Measurements from ENCODE around the gene FRMD4B. TPM values are rescaled to one million over a fixed set of nuclear protein-coding genes. Genes with fewer than 3 reads are reported as not detected.

Gene FRMD4B
- total and polyA plus RNA-seq, 2 donors (not counting 3 experiments of a cell fraction or from before 2014, with no cell fraction given) = 66.4 to 89.7 TPM

DNA sequence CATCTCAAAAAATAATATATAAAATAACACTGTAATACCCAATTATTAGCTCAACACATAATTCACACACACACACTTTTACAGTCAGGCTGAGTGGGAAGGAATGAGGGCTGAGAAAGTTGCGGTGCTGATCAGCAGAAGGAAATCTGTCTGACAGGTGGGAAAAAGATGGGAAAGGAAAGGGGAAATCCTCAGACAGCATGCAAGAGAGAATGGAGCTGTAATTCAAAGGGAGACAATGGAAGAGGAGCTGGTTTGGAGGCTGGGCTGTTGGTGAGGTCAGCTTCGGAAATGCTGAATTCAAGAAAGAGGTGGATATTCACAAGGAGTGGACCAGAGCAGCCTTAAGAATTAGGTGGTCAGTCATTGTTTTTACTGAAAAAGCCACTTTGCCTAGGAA lies 141.8 kb downstream of the FRMD4B start:
- H3K4me3 ChIP-seq (replicated peaks in 1 of 3; ENCODE audit: insufficient read depth in 1 of 3, low read depth in 1 of 3, low read length in 3 of 3) = no peak overlapping the region
- TF ChIP-seq, protein P1, sequence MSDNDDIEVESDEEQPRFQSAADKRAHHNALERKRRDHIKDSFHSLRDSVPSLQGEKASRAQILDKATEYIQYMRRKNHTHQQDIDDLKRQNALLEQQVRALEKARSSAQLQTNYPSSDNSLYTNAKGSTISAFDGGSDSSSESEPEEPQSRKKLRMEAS (IDR thresholded peaks at IDR 0.05; ENCODE audit: insufficient read depth, insufficient read length) = no peak
- TF ChIP-seq, protein P2, sequence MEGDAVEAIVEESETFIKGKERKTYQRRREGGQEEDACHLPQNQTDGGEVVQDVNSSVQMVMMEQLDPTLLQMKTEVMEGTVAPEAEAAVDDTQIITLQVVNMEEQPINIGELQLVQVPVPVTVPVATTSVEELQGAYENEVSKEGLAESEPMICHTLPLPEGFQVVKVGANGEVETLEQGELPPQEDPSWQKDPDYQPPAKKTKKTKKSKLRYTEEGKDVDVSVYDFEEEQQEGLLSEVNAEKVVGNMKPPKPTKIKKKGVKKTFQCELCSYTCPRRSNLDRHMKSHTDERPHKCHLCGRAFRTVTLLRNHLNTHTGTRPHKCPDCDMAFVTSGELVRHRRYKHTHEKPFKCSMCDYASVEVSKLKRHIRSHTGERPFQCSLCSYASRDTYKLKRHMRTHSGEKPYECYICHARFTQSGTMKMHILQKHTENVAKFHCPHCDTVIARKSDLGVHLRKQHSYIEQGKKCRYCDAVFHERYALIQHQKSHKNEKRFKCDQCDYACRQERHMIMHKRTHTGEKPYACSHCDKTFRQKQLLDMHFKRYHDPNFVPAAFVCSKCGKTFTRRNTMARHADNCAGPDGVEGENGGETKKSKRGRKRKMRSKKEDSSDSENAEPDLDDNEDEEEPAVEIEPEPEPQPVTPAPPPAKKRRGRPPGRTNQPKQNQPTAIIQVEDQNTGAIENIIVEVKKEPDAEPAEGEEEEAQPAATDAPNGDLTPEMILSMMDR (IDR thresholded peaks at IDR 0.05; ENCODE audit: extremely low read depth in 1 of 2, insufficient read depth in 1 of 2, low read depth in 1 of 2, low read length in 2 of 2) = no peak
- no peak for TF ChIP-seq POLR2A (IDR thresholded peaks at IDR 0.05; ENCODE audit: low read depth, low read length)
- no peak for TF ChIP-seq POLR2AphosphoS5 (IDR thresholded peaks at IDR 0.05; ENCODE audit: insufficient read depth, low read depth, low read length)
- TF ChIP-seq JUN (IDR thresholded peaks at IDR 0.05; ENCODE audit: borderline replicate concordance, insufficient read depth, insufficient read length, low read depth) = no peak
- no peak for TF ChIP-seq MYC (IDR thresholded peaks at IDR 0.05; ENCODE audit: low read depth, low read length)
- TF ChIP-seq GATA2 (IDR thresholded peaks at IDR 0.05; ENCODE audit: insufficient read depth, insufficient read length, low read depth, low read length) = no peak
- TF ChIP-seq FOS (IDR thresholded peaks at IDR 0.05; ENCODE audit: borderline replicate concordance, insufficient read depth, low read length) = no peak
- TF ChIP-seq EZH2 (IDR thresholded peaks at IDR 0.05; ENCODE audit: borderline replicate concordance, low read depth, low read length, severe bottlenecking) = no peak
- no peaks in the 10 kb centered on the region for H3K9me1 ChIP-seq (replicated peaks; ENCODE audit: control insufficient read depth, extremely low read depth, insufficient read depth, low read length)
- H3K9ac ChIP-seq (replicated peaks; ENCODE audit: extremely low read depth, insufficient read depth, low read length) = no peak overlapping the region
- H2AFZ ChIP-seq (ENCODE audit: low read depth, low read length) = no peak overlapping the region
- no peak for FAIRE-seq
- H3K4me1 ChIP-seq (ENCODE audit: control insufficient read depth, extremely low read depth, insufficient read depth, low read length) = peaks cover 40% of the 10 kb centered on the region
- dilution Hi-C loops (cut with MboI; ENCODE audit: extremely low pct_ligation_motif_present, low sequenced_read_pairs) (no loop called here), intact Hi-C loops (cut with micrococcal nuclease) (loop anchor here (5.0 kb wide), 2 partner anchors 63 to 168 kb away; no protein-coding TSS in a partner anchor)
- H4K20me1 ChIP-seq (replicated peaks; ENCODE audit: control insufficient read depth, extremely low read depth, insufficient read depth, low read length) = no peaks in the 10 kb centered on the region
- peak overlapping the region; percentile 90 for H3K27ac ChIP-seq (ENCODE audit: insufficient read depth, low read depth, low read length)
- ChIA-PET CTCF (interaction anchor here (0.9 to 2.1 kb wide), 5 partner anchors 22 to 62 kb away, joined by 3 to 6 read pairs (median 4); no protein-coding TSS in a partner anchor), POLR2A (no interaction called here)
- no peak overlapping the region for H3K4me2 ChIP-seq (ENCODE audit: insufficient read depth, low read length)
- no TSS peak for BruUV-seq (replicated peaks)
- peaks cover 0 to 2% of the 10 kb centered on the region in 2 experiments for H3K36me3 ChIP-seq (ENCODE audit: control insufficient read depth in 2 of 2, extremely low read depth in 1 of 2, insufficient read depth in 2 of 2, low read length in 2 of 2)
- H3K9me3 ChIP-seq (replicated peaks; ENCODE audit: control insufficient read depth, insufficient read depth, low read length) = no peaks in the 10 kb centered on the region
- no peak for DNase-seq (ENCODE audit: low read depth, low spot score)
- no peaks in the 10 kb centered on the region for H3K79me2 ChIP-seq (ENCODE audit: control insufficient read depth, insufficient read depth, low read length)
- no peaks in the 10 kb centered on the region for H3K27me3 ChIP-seq (ENCODE audit: control insufficient read depth in 2 of 2, insufficient read depth in 2 of 2, low read length in 2 of 2)

Measured in endothelial cell of umbilical vein (primary cell).